HL-60 (cell line): ENCODE data around the gene DOCK8.
"Not testable (repeated sequence)": the region's sequence is repeated elsewhere in the genome, so short reads cannot be mapped to it uniquely, and the experiment has no call there.

ENCODE experiments used
- POLR2AphosphoS5 ChIP-seq: IDR thresholded peaks from 2 replicates; pipeline ENCODE4 v1.6.1; 2012; ENCODE audit warnings: low read depth
- SPI1 ChIP-seq: IDR thresholded peaks from 2 replicates; pipeline ENCODE4 v1.6.1; 2012; ENCODE audit warnings: low read depth, mild to moderate bottlenecking, borderline replicate concordance
- TF ChIP-seq, protein P1 (sequence below): IDR thresholded peaks from one replicate; pipeline ENCODE4 v1.5.1; 2011; ENCODE audit warnings: low read length, control low read depth, inconsistent platforms; ENCODE audit not compliant: insufficient read depth
- TF ChIP-seq, protein P2 (sequence below): IDR thresholded peaks from 2 replicates; pipeline ENCODE4 v1.6.1; 2012; ENCODE audit warnings: low read depth; ENCODE audit not compliant: insufficient replicate concordance

DNA sequence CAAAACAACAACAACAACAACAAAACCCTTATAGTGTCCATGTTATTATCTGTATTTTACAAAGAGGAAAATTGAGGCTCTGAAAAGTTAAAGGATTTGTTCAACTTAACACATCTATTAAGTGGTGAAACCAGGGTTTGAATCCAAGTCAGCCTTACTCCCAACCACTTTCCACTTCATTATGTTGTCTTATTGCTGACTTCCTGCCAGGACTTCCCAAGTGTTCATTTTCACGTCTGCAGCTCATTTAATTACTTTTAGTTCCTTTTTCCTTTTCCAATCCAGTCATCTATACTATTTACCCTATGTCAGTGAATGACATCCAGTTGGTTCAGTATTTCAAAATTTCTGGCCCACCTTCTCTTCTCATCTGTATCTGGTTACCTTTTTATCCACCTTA lies 15.1 kb upstream of the DOCK8 start:
- TF ChIP-seq, protein P1, sequence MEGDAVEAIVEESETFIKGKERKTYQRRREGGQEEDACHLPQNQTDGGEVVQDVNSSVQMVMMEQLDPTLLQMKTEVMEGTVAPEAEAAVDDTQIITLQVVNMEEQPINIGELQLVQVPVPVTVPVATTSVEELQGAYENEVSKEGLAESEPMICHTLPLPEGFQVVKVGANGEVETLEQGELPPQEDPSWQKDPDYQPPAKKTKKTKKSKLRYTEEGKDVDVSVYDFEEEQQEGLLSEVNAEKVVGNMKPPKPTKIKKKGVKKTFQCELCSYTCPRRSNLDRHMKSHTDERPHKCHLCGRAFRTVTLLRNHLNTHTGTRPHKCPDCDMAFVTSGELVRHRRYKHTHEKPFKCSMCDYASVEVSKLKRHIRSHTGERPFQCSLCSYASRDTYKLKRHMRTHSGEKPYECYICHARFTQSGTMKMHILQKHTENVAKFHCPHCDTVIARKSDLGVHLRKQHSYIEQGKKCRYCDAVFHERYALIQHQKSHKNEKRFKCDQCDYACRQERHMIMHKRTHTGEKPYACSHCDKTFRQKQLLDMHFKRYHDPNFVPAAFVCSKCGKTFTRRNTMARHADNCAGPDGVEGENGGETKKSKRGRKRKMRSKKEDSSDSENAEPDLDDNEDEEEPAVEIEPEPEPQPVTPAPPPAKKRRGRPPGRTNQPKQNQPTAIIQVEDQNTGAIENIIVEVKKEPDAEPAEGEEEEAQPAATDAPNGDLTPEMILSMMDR: not testable (repeated sequence)
- TF ChIP-seq POLR2AphosphoS5, SPI1: not testable (repeated sequence)
- TF ChIP-seq, protein P2, sequence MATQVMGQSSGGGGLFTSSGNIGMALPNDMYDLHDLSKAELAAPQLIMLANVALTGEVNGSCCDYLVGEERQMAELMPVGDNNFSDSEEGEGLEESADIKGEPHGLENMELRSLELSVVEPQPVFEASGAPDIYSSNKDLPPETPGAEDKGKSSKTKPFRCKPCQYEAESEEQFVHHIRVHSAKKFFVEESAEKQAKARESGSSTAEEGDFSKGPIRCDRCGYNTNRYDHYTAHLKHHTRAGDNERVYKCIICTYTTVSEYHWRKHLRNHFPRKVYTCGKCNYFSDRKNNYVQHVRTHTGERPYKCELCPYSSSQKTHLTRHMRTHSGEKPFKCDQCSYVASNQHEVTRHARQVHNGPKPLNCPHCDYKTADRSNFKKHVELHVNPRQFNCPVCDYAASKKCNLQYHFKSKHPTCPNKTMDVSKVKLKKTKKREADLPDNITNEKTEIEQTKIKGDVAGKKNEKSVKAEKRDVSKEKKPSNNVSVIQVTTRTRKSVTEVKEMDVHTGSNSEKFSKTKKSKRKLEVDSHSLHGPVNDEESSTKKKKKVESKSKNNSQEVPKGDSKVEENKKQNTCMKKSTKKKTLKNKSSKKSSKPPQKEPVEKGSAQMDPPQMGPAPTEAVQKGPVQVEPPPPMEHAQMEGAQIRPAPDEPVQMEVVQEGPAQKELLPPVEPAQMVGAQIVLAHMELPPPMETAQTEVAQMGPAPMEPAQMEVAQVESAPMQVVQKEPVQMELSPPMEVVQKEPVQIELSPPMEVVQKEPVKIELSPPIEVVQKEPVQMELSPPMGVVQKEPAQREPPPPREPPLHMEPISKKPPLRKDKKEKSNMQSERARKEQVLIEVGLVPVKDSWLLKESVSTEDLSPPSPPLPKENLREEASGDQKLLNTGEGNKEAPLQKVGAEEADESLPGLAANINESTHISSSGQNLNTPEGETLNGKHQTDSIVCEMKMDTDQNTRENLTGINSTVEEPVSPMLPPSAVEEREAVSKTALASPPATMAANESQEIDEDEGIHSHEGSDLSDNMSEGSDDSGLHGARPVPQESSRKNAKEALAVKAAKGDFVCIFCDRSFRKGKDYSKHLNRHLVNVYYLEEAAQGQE: not testable (repeated sequence)
